GM12878 (cell line): ENCODE data around the gene MAPRE2.

Source experiments
- POLR2A ChIP-seq: IDR thresholded peaks from 2 replicates; pipeline ENCODE4 v1.6.1; 2011; ENCODE audit warnings: low read depth, mild to moderate bottlenecking, low read length
- RCOR1 ChIP-seq: conservative IDR thresholded peaks from 2 replicates; pipeline ENCODE4 v1.6.1; 2012; ENCODE audit warnings: low read depth, low read length, improper control_type of control experiment
- RFX5 ChIP-seq: IDR thresholded peaks from 2 replicates; pipeline ENCODE4 v1.6.1; 2011; ENCODE audit warnings: low read depth, low read length, improper control_type of control experiment

DNA sequence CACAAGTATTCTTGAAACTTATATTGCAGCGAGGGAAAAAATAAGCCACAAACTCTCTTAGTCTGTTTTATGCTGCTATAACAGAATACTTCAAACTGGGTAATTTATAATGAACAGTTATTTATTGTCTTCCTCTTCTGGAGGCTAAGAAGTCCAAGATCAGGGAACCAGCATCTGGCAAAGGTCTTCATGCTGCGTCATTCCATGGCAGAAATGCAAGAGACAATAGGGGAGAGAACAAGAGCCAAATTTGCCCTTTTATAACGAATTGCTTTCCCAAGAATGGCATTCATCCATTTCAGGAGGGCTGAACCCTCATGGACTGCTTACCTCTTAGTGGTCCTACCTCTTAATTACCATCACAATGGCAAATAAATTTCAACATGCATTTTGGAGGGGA lies 46.5 kb downstream of the MAPRE2 start:
- no peak for TF ChIP-seq POLR2A
- TF ChIP-seq RCOR1: no peak
- no peak for TF ChIP-seq RFX5
